Bone marrow (tissue), 2 donors: ENCODE measurements around the gene SH3BGRL3.
A peak's percentile ranks its signal among the peaks of the same experiment; 100 is the strongest.

Experiments
- DNase-seq, 2 donors: peaks; one replicate each; lab custom pipeline; 2025; lab: John Stamatoyannopoulos, UW

SH3BGRL3 gene

DNA sequence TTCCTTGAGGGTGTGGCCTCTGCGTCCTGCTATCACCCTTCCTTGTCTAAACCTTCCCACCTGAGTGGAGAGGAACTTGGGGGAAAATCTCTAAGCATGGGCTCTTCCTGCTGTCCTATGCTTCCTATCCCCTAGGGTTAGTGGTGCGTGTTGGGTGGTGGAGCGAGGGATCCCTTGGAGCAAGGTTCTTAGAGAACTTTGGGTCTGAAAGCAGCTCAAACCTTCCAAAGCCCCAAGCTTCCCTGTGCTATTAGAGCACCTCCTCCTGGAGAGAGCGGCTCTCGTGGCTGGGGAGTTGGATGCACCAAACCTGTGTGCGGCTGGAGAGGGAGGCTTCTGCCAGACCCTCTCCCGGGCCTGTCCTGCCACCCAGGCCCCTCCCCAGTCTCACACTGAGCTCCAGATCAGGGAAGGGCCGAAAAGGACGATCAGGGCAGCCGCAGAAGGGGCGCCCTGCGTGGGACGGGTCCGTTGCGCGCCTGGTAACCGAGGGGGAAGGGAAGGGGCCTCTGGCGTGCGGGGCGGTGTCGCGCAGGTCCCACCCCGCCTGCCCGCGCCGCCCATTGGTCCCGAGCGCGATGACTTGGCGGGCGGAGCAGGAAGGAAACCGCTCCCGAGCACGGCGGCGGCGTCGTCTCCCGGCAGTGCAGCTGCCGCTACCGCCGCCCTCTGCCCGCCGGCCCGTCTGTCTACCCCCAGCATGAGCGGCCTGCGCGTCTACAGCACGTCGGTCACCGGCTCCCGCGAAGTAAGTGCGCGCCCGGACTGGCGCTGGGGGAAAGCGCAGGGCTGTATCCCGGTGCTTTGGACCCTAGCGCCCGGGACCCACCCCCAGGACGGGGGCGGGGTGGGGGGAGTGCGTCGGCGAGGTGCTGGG lies at the start of gene SH3BGRL3:
SH3BGRL3 (plus strand) TSS at position 631 of the 877 bp plus-strand sequence; CDS start at position 701, 70 bp downstream.
- peak; percentile 70 to 71 for DNase-seq

DNA sequence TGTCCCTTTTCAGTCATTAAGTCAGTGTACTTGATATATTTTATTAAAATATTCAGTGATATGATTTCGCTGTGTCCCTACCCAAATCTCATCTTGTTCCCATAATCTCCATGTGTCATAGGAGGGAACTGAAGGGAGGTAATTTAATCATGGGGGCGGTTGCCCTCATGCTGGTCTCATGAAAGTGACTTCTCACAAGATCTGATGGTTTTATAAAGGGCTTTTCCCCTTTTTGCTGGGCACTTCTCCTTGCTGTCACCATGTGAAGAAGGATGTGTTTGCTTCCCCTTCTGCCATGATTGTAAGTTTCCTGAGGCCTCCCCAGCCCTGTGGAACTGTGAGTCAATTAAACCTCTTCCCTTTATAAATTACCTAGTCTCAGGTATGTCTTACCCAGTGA lies 49.2 kb upstream of the SH3BGRL3 start:
- peak in 1 of 2 donors; percentile 7 for DNase-seq

DNA sequence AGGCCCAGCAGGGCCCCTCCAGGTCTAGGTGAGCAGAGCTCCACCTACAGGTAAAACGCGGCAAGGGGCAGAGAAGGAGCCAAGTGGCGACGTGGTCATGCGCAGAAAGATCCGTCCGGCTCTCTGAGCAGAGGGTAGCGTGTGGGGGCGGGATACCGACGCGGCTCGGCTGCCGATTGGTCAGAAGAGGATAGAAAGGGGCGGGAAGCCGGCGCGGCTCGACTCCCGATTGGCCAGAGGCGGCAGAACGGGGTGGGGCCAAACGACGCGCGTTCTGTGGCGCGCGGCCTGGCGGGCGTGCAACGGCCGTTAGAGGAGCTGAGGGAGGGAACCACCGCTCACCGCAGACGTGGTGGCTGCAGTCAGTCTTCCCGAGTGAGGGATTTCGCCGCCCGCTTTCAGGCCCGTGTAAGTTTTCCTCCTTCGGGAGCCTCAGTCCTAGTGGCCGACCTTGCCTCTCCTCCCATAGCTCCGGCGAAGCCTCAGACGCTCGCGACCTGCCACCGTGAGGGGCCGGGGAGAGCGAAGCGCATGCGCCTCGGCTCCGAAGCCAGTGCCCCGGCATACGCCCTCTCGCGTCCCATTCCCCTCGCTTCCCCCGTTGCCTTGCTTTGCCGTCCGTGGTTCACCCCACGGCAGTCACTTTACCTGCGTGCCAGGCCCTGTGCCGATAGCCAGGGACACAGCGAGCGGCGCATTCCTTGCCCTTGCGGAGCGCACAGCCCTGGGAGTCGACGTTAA lies 45.8 kb upstream of the SH3BGRL3 start, which contains the start of gene CEP85:
CEP85 (plus strand) TSS at position 298 of the 741 bp plus-strand sequence. CDS start 5,584 bp downstream, outside the sequence.
- peak; percentile 89 to 97 for DNase-seq

DNA sequence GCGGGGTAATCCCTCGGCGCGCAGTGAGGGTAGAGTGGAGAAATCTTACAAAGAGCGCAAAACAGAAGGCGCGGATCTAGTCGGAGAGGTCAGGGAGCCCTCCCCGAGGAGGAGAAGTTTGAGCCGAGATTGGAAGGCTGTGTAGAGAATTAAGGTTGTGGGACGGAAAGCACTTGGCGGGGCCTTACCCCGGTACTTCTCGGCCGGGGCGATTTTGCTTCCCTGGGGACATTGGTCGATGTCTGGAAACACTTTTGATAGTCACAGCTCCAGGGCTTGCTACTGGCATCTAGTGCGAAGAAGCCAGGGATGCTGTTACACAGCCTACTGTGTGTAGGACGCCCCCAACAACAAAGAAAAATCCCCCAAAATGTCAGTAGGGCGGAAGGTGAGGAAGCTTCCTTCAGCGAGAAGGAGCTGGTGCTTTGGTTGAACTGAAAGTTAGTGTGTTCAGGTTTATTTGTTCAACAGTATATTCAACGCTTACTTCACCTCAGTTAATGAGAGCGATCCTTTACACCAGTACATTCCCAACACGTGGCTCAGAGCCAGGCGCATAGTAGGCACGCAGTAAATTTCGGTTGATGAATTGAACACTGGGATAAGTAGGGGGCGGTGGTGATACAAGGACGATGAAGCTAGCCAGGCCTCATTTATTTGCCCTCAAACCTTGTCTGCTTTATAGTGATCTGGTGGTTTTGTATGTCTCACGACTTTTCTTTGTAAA lies 45.1 kb upstream of the SH3BGRL3 start:
- DNase-seq, result no peak

DNA sequence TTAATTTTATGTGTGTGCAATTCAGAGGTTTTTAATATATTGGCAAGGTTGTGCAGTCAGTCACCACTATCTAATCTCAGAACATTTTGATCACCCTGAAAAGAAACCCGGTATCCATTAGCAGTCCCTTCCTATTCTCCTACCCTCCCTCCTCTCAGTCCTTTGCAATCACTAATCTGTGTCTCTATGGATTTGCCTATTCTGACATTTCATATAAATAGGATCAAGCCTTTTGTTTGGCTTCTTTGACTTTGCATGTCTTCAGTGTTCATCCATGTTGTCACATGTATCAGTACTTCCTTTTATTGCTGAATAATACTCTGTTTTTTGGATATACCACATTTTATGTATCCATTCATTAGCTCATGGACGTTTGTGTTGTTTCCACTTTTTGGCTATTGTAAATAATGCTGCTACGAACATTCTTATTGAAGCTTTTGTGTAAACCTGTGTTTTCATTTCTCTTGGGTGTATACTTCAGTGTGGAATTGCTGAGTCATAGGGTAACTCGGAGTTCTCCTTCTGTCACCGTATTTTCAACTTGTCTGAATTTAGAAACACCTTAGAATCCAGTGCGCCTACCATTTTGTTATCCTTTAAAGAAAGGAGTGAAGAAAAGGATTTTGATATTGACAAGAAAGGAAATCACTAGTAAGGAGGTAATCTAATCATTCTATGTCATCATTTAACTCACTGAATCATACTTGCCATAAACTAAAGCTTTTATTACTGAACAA lies 42.5 kb upstream of the SH3BGRL3 start:
- DNase-seq, result peak in 1 of 2 donors; percentile 21

DNA sequence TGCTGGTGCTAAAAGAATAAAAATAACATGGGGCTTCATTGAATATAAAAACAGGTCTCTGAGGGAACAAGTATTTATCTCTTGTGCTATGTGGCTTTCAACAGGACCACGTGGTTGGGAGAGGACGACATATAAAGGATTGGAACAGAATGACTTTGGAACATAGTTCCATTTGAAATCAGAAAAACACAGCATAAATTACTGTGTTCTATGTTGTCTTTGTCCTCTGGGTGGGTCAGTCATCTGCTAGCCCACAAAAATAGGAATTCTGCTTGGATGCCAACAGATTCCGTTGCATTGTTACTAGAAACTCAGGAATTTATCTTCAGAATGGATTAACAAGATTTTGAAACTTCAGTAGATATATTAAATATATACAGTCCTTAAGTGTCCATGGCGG lies 40.0 kb upstream of the SH3BGRL3 start:
- no peak for DNase-seq

DNA sequence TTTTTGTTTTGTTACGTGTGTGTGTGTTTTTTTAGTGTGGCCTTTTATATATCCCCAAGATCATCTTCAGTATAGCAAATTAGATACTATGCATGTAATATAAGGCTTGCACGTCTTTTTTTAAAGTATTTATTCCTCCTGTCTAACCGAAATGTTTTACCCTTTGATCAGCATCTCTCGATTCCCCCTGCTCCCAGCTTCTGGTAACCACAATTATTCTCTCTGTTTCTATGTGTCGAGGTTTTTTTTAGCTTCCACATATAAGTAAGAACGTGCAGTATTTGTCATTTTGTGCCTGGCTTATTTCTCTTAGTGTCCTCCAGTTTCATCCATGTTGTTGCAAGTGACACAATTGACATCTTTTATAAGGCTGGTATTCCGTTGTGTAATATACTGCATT lies 27.2 kb upstream of the SH3BGRL3 start:
- DNase-seq, result no peak

DNA sequence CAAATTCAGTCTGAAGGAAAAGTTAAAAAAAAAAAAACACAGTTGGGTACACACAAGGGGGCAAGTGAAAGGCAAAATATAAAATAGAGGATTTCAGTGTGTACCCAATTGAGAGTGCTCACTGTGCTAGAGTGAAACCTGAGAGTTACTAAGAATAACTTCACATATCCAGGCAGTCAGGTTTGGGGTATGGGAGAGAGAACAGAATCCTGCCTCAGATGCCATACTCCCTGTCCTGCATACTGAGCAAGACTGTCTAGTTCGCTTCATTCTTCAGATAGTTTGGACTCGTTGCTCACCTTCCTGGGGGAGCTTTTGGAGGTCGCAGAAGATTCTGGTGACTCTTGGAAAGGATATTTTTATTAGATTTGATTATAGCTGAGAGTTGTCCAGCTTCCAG lies 25.5 kb upstream of the SH3BGRL3 start:
- no peak for DNase-seq

DNA sequence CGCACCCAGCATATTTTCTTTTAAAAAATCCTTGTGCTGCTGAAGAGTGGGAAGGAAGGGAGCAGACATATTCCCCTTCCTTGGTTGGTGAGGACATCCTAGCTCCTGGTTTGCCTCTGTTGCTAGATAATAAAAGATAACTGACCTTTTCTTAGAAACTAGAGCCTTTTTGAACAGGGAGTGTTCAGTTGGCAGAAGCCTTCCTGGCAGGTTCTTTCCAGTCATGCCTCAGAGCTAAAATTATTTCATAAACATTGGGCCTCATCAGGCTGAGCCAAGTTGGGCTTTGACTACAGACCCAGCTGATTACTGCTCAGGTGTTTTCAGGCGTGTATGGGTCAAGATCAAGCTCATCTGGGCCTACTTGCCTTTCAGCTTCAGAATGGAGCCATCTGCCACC lies 22.7 kb upstream of the SH3BGRL3 start:
- no peak for DNase-seq

DNA sequence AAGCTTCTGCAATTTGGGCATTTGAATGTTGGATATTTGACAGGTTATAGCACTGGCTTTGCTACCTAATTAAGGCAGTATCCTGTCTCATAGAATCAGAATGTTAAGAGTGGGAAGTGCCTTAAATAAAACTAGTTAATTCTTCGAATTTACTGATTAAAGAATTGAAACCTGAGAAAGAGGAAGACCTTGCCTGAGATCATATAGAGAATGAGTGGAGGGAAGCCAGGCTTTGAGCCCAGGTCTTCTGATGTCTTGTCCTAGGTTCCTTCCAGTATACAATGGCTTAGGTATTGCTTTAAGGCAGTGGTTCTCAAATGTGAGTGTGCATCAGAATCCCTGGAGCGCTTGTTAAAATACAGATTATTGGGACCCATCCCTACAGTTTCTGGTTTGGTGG lies 20.9 kb upstream of the SH3BGRL3 start:
- DNase-seq, result no peak

DNA sequence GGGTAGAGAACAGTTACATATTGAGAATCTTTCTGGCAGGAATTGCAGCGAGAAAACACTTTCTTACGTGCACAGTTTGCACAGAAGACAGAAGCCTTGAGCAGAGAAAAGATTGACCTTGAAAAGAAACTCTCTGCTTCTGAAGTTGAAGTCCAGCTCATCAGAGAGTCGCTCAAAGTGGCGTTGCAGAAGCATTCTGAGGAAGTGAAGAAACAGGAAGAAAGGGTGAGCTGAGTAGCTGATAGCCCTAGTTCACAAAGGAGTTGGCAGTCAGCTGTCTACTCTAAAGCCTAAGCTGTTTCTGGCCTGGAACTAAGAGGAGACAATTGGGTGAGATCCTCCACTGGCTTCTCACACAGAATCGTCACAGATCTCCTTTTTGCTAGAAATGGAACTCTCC lies 20.3 kb upstream of the SH3BGRL3 start:
- DNase-seq, result peak in 1 of 2 donors; percentile 50

DNA sequence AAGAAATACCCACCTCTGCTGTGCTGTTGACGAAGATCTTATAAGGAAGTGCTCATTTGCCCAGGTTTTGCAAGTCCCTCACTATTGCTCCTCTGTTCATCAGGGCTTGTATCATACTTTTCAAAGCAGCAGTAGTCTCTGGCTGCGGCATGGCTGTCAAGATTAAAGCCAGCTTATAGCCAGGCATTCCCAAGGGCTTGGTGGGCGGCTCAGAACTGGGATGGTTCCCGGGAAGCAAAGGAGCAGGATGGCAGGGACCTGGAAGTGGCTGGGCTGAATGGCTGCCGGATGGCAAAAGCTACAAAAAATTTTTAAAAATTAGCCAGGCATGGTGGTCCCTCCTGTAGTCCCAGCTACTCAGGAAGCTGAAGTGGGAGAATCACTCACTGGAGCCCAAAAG lies 16.7 kb upstream of the SH3BGRL3 start:
- DNase-seq, result no peak

DNA sequence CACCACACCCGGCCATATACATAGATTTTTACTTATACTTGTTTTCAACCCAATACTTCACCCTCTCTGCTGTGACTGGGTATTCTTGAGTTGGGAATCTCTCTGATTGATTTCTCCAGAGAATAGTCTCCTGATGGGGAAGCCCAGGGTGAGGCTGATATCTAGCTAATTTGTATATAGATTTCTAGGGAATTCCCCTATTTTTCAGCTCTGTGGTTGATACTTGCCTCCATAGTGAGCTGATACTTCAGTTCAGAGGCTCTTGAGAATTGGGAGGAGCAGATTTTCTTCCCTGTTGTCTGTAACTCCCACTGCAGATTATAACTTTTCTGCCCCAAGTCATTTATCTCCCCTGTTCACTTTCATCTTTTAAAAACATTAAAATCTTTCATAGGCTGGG lies 14.5 kb upstream of the SH3BGRL3 start:
- DNase-seq, result no peak

DNA sequence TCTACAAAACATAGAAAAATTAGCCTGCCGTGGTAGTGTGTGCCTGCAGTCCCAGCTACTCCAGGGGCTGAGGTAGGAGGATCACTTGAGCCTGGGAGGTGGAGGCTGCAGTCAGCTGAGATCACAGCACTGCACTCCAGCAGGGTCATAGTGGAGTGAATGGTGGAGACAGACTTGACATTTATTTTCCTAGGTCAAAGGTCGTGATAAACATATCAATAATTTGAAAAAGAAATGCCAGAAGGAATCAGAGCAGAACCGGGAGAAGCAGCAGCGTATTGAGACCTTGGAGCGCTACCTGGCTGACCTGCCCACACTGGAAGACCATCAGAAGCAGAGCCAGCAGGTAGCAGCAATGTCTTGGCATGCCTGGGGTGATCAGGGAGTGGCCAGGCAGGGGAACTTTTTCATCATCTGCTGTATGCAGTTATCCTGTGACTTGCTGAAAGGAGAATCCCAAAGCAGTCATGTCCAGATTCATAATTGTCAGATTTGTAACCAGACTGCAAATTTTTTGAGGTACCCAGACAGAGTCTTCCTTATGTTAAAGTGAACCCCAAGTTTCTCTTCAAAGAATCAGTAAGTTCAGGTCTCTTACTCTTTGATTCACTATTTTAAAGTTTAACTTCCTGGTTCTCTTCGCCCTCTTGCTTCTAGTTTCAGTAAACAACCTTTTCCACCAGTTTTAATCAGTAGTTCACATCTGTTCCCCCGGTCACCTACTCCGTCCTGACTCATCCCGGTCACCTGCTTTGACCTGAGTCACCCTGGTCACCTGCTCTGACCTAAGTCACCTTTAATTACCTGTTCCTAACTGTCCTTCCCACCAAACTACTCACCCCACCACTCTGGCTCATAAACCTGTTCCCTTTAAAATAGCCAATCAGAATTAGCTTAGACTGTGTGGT lies 11.3 kb upstream of the SH3BGRL3 start:
- no peak for DNase-seq

DNA sequence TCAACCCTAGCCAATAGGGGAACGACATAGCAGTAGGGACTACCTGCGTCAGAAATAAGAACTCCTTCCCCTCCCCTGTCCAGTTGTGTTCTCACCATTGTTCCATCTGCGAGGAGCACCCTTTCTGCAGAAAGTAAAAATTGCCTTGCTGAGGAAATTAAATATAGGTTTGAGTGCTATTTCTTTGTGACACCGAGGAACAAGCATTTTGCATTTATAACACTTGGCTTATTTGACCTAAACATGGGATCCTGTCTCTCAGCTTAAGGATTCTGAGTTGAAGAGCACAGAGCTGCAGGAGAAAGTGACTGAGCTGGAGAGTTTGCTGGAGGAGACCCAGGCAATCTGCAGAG lies 10.7 kb upstream of the SH3BGRL3 start:
- DNase-seq, result no peak

DNA sequence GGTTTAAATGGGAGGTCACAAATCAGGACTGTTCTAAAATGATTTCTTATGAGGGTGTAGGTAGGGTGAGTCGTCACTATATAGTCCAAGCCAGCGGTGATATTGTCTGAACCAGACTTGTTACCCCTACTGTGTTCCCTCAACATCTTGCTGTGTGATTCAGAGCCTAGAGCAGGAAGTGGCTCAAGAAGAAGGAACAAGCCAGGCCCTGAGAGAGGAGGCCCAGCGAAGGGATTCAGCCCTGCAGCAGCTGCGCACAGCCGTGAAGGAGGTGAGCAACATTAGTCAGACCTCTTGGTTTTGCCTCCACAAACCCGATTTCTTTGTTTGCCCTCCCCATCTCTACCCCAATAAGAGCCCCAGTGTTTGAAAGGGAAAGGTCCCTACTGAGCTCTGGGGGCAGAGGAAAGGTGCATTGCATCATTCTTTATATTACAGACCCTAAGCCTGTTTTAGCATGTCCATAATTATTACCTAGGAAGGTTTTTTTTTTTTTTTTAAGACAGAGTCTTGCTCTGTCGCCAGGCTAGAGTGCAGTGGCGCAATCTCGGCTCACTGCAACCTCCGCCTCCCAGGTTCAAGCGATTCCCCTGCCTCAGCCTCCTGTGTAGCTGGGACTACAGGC lies 5.0 kb upstream of the SH3BGRL3 start:
- peak; percentile 32 to 72 for DNase-seq

DNA sequence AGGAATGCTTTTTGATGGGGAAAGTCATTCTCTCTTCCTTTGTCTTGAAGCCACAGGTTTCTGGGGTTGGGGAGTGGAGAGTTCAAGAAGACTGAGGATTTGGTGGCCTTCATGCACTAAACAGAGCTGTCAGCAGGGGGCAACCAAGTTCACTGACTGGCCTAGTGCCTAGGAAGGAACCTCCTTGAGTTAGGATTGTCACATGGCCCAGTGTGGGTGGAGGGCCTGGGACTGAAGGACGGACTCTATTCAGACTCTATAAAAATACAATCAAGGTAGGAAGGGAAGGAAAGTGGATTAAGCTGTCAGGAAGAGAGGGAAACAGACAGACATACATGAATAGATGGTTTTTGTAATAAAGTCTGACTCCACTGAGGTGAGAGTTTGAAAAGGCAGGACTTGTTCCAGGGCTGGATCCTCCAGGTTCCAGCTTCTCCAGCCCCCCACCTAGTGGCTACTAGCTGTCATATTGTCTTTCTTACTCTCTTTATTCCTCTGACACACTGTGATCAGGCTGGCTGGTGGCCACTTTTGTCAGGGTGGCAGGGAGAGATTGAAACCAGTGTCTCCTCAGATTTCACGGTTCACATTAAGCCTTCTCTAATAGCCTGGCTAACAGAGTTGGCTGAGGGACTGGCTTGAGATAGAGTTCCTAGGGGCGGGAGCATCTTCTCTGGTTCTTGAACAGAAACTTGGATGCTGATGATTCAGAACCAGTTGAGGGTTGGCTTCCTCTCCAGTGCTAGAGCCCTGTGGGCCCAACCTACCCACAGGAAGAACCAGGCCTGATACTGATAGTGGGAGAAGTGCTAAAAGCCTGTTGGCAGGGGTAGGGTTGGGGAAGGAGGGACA lies 4.1 kb upstream of the SH3BGRL3 start:
- DNase-seq, result peak; percentile 39 to 97

DNA sequence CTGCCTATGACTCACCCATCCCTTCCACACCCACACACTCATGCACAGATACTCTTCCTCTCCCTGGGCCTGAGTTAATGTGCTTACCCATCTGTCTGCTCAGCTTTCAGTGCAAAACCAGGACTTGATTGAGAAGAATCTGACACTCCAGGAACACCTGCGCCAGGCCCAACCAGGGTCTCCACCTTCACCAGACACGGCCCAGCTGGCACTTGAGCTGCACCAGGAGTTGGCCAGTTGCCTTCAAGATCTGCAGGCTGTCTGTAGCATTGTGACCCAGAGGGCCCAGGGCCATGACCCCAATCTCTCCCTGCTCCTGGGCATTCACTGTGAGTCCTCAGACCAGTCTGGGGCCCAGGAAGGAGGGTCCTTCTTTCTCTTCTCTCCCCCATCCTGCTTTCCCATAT lies 3.5 kb upstream of the SH3BGRL3 start:
- DNase-seq, result no peak

DNA sequence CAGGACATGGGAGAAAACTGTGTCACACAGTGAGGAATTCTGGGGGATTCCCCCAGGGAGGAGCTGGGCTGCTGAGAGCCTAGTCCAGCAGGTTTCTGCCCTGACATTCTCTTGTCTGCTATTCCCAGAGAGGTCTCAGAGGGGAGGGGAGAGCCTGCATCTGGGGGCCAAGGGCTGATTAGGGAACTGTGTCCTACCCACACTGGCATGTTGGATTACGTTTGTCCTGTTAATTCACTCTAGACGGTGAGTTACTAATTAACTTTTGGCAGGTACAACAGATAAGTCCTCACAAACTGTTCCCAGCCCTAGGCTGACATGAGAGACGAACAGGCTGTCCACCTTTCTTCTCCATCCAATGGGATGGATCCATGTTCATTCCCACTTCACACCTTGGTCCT lies 2.6 kb upstream of the SH3BGRL3 start:
- DNase-seq, result no peak
